HG03442 (cell line): ENCODE data around the gene SMARCA4.
"Not testable (repeated sequence)": the region's sequence is repeated elsewhere in the genome, so short reads cannot be mapped to it uniquely, and the experiment has no call there.

Source experiments
- ATAC-seq: cut with Tn5 transposase; IDR thresholded peaks from one replicate; pipeline ENCODE4 v1.9.1; 2021; ENCODE audit warnings: mild to moderate bottlenecking, moderate library complexity; ENCODE audit not compliant: unreplicated experiment

The SMARCA4 gene

DNA sequence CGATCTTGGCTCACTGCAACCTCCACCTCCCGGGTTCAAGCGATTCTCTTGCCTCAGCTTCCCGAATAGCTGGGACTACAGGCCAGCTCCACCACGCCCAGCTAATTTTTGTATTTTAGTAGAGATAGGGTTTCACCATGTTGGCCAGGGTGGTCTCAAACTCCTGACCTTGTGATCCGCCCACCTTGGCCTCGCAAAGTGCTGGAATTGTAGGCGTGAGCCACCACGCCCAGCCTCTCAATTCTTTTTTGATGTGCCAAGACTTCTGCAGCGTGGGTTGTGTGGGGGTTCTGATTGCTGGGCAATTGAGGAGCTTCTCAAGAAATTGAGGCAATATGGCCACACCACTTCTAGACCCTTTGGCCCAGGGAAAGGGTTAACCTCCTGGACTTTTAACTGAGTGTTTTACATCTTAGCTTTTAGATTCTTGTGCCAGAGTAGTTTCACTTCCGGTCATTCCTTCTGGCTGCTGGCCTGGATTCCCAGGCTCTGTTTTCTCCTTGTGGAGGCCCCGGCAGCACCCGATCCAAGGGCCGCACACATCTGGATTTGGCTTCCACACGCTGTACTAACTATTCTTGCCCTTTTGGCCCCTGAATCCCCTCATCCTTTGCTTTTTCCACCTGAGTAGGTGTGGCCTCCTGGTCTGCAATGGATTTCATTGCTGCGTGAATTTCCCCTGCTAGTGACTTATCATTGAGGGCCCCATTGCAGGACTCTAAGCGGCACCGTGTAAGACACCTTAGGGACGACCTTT is 14.7 kb downstream of the SMARCA4 start:
- no peak for ATAC-seq

- ATAC-seq: no peak
These were observed 15.5 kb downstream of the SMARCA4 start for GRCh38 chr19:10976131-10976892.

DNA sequence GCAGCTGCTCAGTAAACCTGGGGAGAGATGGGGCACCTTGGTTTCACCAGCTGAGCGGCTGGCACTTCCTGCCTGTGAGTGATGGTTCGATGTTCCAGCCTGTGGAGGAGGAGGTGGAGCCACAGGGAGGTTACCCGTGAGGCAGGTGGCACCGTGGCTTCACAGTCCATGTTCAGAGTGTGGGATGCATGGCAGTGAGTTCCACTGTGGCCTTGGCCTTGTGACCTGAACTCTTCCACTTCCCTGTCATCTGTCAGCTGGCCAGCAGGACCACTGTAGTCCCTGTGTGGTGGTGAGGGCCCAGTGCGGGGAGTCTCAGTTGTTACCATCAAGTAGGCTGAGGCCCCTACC is 16.9 kb downstream of the SMARCA4 start:
- no peak for ATAC-seq

DNA sequence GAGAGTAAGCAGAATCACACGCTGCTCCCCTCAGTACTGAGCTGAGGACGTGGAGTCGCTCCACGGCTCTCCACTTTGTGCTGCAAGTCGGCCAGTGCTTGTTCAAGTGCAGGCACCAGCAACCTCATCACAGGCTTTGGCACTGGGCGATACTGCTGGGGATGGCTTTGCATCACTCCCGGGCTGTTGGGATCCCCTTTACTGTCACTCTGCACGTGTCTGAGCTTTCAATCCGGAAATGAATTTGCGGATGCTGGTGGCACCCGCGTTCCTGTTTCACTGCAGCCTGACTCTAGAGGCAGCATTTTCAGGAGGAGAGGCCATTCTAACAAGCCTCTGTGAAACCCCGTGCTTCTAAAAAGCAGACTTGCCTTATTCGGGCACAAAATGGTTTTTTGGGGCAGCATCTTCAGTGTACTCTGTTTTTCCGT is 19.1 kb downstream of the SMARCA4 start:
- ATAC-seq: no peak

- ATAC-seq: no peak
These were observed 20.5 kb downstream of the SMARCA4 start for GRCh38 chr19:10981252-10981895.

- ATAC-seq: no peak
These were observed 22.2 kb downstream of the SMARCA4 start for GRCh38 chr19:10983026-10983425.

DNA sequence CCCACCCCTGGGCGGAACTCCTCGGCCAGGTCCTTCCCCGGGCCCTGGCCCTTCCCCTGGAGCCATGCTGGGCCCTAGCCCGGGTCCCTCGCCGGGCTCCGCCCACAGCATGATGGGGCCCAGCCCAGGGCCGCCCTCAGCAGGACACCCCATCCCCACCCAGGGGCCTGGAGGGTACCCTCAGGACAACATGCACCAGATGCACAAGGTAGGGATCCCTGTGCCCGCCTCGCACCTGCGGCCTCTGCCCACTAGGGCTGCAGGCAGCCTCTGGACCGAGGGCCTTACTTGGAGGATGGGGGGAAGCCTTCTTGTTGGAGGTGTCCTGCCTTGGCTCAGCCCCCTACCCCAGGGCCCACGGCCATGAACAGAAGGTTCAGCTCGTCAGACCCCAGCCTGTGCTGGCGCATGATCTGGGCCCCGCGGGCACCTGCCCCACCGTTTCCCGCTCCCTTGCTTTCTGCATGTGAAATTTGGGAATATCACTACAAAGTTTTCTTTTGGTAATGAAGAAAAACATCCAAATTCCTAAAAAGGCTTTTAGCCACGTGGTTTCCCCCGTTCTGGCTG is 23.4 kb downstream of the SMARCA4 start:
- ATAC-seq: no peak

- no peak for ATAC-seq
These were observed 24.7 kb downstream of the SMARCA4 start for GRCh38 chr19:10985502-10985901.

DNA sequence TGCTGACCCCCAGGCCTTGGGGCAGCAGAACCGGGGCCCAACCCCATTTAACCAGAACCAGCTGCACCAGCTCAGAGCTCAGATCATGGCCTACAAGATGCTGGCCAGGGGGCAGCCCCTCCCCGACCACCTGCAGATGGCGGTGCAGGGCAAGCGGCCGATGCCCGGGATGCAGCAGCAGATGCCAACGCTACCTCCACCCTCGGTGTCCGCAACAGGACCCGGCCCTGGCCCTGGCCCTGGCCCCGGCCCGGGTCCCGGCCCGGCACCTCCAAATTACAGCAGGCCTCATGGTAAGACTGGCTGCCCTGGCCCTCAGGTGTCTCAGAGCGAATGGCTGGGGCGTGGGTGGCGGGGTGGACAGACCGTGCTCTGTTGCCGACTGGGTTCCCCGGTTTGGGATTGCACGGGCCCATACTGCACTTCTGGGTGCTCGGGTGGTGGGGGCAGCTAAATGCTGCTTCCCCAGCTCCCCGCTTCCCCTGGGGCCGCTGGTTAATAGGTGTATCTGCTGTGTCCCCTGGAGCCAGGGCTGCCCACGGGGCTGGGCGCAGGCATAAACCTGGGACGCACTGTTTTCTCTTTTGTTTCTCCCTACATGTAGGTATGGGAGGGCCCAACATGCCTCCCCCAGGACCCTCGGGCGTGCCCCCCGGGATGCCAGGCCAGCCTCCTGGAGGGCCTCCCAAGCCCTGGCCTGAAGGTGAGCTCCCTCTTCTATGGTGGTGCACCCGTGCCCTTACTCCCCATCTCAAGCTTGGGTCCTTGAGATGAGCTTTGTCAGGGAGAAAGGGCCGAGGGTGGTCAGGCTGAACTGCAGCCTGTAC is 25.7 kb downstream of the SMARCA4 start:
- no peak for ATAC-seq

- ATAC-seq: no peak
These were observed 26.9 kb downstream of the SMARCA4 start for GRCh38 chr19:10987571-10988297.

DNA sequence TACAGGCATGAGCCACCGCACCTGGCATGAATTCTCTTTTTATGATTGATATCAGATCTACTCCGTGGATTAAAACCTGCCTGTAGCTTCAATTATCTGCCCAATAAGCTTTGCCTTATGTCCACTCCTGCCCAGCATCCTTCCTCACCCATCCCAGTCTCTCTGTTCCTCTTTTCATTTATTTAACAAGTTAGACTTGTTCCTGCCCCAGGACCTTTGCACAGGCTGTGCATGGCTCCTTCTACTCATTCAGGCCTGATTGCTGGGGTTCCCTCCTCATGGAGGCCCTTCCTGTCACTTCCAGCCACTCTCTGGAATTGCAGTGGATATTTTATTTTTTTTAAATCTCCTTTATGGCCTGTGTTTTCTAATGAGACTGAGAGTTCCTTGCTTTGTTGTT is 27.6 kb downstream of the SMARCA4 start:
- ATAC-seq: no peak

DNA sequence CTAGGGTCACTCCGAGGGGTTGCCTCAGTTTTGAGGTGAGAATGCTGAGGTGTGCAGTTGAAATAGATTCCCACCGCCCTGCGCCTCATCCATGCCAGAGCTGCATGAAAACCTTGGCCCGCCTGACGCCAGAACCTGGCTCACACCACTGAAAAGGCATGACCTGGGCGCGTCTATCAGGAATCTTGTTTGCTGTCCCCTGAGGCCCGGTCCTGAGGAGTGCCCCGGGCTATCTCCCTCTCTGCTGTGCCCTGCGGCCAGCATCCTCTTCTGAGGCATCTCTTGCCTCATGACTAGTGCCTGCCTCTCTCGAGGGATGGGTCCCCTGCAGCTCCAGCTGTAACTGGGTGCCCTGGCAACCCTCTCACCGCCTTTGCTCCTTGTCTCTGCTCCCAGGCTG is 28.1 kb downstream of the SMARCA4 start:
- no peak for ATAC-seq

DNA sequence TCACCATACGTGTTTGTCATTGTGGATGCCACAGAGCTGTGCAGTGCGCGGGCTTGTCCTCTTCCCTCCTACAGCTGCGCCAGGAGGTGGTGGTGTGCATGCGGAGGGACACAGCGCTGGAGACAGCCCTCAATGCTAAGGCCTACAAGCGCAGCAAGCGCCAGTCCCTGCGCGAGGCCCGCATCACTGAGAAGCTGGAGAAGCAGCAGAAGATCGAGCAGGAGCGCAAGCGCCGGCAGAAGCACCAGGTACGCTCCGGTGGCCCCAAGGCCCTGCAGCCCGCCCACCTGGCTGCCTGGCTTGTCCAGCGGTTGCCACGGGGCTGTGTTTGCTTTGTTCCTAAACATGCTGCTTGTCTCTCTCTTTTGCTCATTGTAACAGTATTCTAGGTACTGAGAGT is 30.2 kb downstream of the SMARCA4 start:
- no peak for ATAC-seq

DNA sequence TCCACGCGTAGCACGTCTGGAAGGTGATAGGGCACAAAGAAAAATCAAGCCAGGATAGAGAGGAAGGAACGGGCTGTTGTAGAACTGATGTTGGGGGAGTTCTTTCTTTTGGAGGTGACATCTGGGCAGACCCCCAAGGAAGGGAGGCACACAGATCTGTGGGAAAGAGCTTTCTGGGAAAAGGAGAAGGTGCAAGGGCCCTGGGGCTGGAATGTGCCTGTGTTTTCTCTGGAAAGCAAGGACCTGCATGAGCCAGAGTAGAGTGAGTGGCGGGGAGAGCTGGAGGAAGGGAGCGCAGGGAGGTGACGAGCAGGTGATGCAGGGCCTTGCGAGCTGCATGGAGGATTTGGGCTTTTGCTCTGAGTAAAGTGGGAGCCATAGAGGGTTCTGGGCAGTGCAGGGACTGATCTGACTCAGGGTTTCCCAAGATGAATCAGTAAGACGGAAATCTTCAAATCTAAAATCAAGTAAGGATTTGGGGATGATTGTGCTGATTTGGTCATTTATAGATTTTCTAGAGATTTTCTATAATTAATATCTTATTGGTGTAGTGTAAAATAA is 30.8 kb downstream of the SMARCA4 start:
- ATAC-seq: no peak

DNA sequence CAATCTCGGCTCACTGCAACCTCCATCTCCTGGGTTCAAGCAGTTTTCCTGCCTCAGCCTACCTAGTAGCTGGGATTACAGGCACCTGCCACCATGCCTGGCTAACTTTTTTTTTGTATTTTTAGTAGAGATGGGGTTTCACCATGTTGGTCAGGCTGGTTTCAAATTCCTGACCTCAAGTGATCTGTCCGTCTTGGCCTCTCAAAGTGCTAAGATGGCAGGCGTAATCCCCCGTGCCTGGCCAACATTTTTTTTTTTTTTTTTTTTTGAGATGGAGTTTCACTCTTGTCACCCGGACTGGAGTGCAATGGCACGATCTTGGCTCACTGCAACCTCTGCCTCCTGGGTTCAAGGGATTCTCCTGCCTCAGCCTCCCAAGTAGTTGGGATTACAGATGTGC is 31.3 kb downstream of the SMARCA4 start:
- not testable (repeated sequence) for ATAC-seq

- ATAC-seq: no peak
These were observed 35.2 kb downstream of the SMARCA4 start for GRCh38 chr19:10995926-10996600.

DNA sequence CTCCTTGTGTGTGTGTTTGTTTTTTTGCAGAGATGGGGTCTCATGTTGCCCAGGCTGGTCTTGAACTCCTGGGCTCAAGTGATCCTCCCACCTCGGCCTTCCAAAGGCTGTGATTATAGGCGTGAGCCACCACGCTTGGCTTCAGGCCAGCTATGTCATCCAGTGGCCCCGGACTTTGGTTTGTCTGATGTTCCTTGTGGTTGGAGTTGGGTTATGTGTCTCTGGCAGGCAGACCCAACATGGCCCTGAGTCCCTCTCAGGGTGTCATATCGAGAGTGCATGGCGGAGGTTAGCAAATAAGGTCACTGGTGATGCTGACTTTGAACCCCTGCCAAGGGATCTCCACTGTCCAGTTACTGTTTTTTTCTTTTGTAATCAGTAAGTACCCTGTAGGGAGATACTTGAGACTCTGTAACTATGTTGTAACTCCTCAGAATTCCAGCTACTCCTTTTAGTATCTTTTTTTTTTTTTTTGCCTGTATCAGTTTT is 37.3 kb downstream of the SMARCA4 start:
- ATAC-seq: no peak

- ATAC-seq: no peak
These were observed 37.8 kb downstream of the SMARCA4 start for GRCh38 chr19:10998666-10999065.

DNA sequence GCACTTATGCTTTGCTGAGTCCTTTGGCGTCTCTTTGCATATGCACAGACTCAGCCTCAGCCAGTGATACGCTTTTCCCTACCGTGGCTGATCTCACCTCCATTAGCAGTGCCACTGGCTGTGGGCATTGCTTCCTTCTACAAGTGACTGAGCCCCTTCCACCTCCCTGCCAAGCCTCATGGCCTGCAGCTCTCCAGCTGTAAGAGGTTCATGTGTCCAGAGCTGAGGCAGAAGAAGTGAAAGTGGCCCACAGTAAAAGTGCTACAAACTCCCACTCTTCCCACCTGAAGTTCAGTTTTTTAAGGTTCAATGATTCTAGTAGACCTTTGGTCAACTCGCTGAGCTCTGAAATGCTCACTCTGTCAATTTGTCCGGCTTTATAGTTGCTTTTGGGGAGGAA is 44.7 kb downstream of the SMARCA4 start:
- no peak for ATAC-seq
